ENCODE data around the gene BCR. TPM values are rescaled to one million over a fixed set of nuclear protein-coding genes. Genes with fewer than 3 reads are reported as not detected.

BCR gene
- total RNA-seq, 3 donors from 2014 or later: 25.3 to 44.6 (median 35.1) TPM

- peaks cover 4% of the 10 kb centered on the region for H3K36me3 ChIP-seq
- H3K4me3 ChIP-seq: no peak overlapping the region
- TF ChIP-seq POLR2AphosphoS5 (IDR thresholded peaks at IDR 0.05) (no peak), CTCF (IDR thresholded peaks at IDR 0.05) (no peak), POLR2A (IDR thresholded peaks at IDR 0.05) (no peak)
- no peaks in the 10 kb centered on the region for H3K4me1 ChIP-seq
- no peaks in the 10 kb centered on the region for H3K27me3 ChIP-seq
- DNase-seq (ENCODE audit: low spot score in 2 of 2): no peak
- no peak overlapping the region for H3K27ac ChIP-seq
- no peaks in the 10 kb centered on the region for H3K9me3 ChIP-seq
- intact Hi-C loops (cut with DNase I; ENCODE audit: low total_unique reads): no loop called here
Observed at GRCh38 chr22:23270212-23270733, 90.0 kb downstream of the BCR start.

- Histone ChIP-seq H3K9me3 (no peaks in the 10 kb centered on the region), H3K27me3 (no peaks in the 10 kb centered on the region), H3K27ac (no peak overlapping the region), H3K4me1 (no peaks in the 10 kb centered on the region), H3K36me3 (peaks cover 4% of the 10 kb centered on the region), H3K4me3 (no peak overlapping the region)
- DNase-seq (ENCODE audit: low spot score in 2 of 2): no peak
- intact Hi-C loops (cut with DNase I; ENCODE audit: low total_unique reads): no loop called here
- no peak for TF ChIP-seq POLR2AphosphoS5 (IDR thresholded peaks at IDR 0.05)
- no peak for TF ChIP-seq POLR2A (IDR thresholded peaks at IDR 0.05)
- TF ChIP-seq CTCF (IDR thresholded peaks at IDR 0.05): no peak
Observed at GRCh38 chr22:23270798-23271596, 90.7 kb downstream of the BCR start.

GRCh38 chr22:23271597-23271908, 91.2 kb downstream of the BCR start:
- Histone ChIP-seq H3K9me3 (no peaks in the 10 kb centered on the region), H3K27me3 (no peaks in the 10 kb centered on the region), H3K36me3 (peaks cover 4% of the 10 kb centered on the region), H3K27ac (no peak overlapping the region), H3K4me1 (no peaks in the 10 kb centered on the region), H3K4me3 (no peak overlapping the region)
- intact Hi-C loops (cut with DNase I; ENCODE audit: low total_unique reads): no loop called here
- TF ChIP-seq POLR2A (IDR thresholded peaks at IDR 0.05): no peak
- no peak for TF ChIP-seq CTCF (IDR thresholded peaks at IDR 0.05)
- DNase-seq (ENCODE audit: low spot score in 2 of 2): no peak

GRCh38 chr22:23272371-23272770, 92.1 kb downstream of the BCR start:
- no peaks in the 10 kb centered on the region for H3K4me1 ChIP-seq
- peaks cover 4% of the 10 kb centered on the region for H3K36me3 ChIP-seq
- no peaks in the 10 kb centered on the region for H3K9me3 ChIP-seq
- H3K27ac ChIP-seq: no peak overlapping the region
- H3K4me3 ChIP-seq: no peak overlapping the region
- H3K27me3 ChIP-seq: no peaks in the 10 kb centered on the region
- intact Hi-C loops (cut with DNase I; ENCODE audit: low total_unique reads): no loop called here
- no peak for TF ChIP-seq POLR2AphosphoS5 (IDR thresholded peaks at IDR 0.05)
- no peak for TF ChIP-seq POLR2A (IDR thresholded peaks at IDR 0.05)
- DNase-seq (ENCODE audit: low spot score in 2 of 2): no peak

GRCh38 chr22:23272834-23273233, 92.5 kb downstream of the BCR start:
- DNase-seq (ENCODE audit: low spot score in 2 of 2): no peak
- no peaks in the 10 kb centered on the region for H3K27me3 ChIP-seq
- TF ChIP-seq CTCF (IDR thresholded peaks at IDR 0.05) (no peak), POLR2A (IDR thresholded peaks at IDR 0.05) (no peak)
- no peaks in the 10 kb centered on the region for H3K9me3 ChIP-seq
- peaks cover 4% of the 10 kb centered on the region for H3K36me3 ChIP-seq
- H3K4me1 ChIP-seq: no peaks in the 10 kb centered on the region
- H3K4me3 ChIP-seq: no peak overlapping the region
- H3K27ac ChIP-seq: no peak overlapping the region
- intact Hi-C loops (cut with DNase I; ENCODE audit: low total_unique reads): no loop called here
